ENCODE results near the gene ITPR2. TPM values are rescaled to one million over a fixed set of nuclear protein-coding genes. Genes with fewer than 3 reads are reported as not detected.
"Not testable (repeated sequence)": the region's sequence is repeated elsewhere in the genome, so short reads cannot be mapped to it uniquely, and the experiment has no call there.

Gene ITPR2
- total and polyA plus RNA-seq, 5 experiments from 2014 or later, result 4.6 to 45.9 (median 9.6) TPM

DNA sequence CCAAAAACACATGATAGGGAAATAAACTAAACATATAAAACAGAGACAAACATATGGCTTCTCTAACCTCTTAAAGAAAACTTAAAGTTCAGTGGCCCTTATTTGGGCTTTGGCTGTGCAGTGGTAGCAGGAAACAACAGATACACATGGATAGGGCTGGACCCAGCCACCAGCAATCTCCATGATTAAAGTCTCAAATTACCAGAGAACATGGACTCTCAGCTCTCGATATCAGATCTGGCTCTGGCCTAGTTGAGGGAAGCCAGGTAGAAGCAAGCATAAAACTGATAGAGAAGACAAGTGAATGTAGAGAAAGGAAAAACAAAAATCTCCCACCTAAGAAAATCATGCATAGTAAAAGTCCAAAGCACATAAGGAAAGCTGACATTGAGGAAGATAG, 164.8 kb downstream of the ITPR2 start:
- H3K9me3 Mint-ChIP-seq, result no peaks in the 10 kb centered on the region
- no peak overlapping the region for H3K27ac Mint-ChIP-seq
- H3K27me3 Mint-ChIP-seq, result no peaks in the 10 kb centered on the region
- H3K4me1 Mint-ChIP-seq, result no peaks in the 10 kb centered on the region
- no peak overlapping the region for H3K4me3 Mint-ChIP-seq
- peaks cover 8 to 57% (median 35%) of the 10 kb centered on the region in 3 donors for H3K36me3 Mint-ChIP-seq
- no peak for ATAC-seq
- POLR2A ChIA-PET, result no interaction called here
- no peak for DNase-seq

DNA sequence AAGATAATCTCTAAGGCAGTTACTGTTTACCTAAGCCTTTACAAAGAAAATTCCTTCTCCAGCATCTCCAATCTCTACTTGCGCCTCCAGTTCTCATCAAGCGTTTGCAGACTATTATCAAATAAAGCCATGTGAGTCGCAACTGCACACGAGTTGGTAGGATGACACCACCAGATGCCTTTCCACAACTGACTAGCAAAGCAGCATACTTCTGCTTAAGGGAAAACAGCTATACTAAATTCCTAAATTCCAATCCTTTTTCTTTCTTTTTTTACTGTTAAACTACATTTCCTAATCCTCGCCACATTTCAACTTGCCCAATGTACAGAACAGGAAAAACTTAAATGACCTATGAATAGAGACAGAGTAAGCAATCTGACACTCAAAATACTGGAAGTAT, 166.7 kb downstream of the ITPR2 start:
- H3K9me3 Mint-ChIP-seq, result no peaks in the 10 kb centered on the region
- no peak overlapping the region for H3K4me3 Mint-ChIP-seq
- ATAC-seq (no peak), DNase-seq (no peak)
- H3K4me1 Mint-ChIP-seq, result no peaks in the 10 kb centered on the region
- H3K27me3 Mint-ChIP-seq, result no peaks in the 10 kb centered on the region
- POLR2A ChIA-PET, result no interaction called here
- peaks cover 11 to 66% (median 37%) of the 10 kb centered on the region in 3 donors for H3K36me3 Mint-ChIP-seq
- H3K27ac Mint-ChIP-seq, result no peak overlapping the region

DNA sequence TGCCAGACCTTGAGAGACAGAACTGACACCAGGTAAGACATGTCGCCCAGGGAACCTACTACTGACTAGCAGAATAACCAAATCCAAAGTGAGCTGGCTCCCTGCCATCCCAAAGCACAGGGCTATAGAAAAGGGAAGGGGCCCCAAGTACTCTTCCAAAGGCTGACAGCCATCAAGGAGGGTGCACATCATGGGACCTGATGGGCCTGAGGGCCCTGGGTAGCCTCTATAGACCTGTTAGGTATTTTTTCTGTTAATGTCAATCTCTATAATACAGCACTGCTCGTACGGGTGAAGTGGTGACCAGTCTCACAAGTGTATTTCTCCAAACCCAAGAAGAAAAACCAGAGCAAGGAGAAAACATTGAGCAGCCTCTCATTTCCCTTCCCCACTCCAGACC, 171.6 kb downstream of the ITPR2 start:
- no peak overlapping the region for H3K27ac Mint-ChIP-seq
- peaks cover 27 to 69% (median 51%) of the 10 kb centered on the region in 3 donors for H3K36me3 Mint-ChIP-seq

DNA sequence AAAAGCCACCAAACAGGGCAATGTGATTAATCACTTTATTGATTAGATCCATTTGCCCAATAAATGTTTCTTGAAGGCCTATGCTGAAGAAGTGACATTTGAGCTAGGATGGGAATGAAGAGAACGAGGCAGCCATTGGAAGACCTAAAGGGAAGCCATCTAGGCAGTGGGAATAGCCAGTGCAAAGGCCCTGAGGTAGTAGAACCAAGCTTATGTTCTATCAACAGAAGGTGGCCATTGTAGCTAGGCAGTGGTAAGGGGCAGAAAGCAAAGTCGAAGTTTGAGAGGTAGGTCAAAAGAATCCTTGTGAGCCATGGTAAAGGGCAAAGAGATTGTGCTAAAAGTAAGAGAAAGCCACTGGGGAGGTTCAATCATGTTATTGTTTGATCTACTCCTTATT, 173.1 kb downstream of the ITPR2 start:
- Mint-ChIP-seq H3K4me3 (no peak overlapping the region), H3K4me1 (no peaks in the 10 kb centered on the region), H3K27me3 (no peaks in the 10 kb centered on the region), H3K9me3 (no peaks in the 10 kb centered on the region), H3K27ac (no peak overlapping the region), H3K36me3 (peaks cover 28 to 71% (median 60%) of the 10 kb centered on the region in 3 donors)
- POLR2A ChIA-PET, result no interaction called here
- DNase-seq (no peak), ATAC-seq (no peak)

More for the DNA sequence above, 171.6 kb downstream of the ITPR2 start:
- no peaks in the 10 kb centered on the region for H3K9me3 Mint-ChIP-seq
- no peaks in the 10 kb centered on the region for H3K4me1 Mint-ChIP-seq
- no peak overlapping the region for H3K4me3 Mint-ChIP-seq
- no peak for ATAC-seq
- POLR2A ChIA-PET, result no interaction called here
- H3K27me3 Mint-ChIP-seq, result no peaks in the 10 kb centered on the region
- no peak for DNase-seq

DNA sequence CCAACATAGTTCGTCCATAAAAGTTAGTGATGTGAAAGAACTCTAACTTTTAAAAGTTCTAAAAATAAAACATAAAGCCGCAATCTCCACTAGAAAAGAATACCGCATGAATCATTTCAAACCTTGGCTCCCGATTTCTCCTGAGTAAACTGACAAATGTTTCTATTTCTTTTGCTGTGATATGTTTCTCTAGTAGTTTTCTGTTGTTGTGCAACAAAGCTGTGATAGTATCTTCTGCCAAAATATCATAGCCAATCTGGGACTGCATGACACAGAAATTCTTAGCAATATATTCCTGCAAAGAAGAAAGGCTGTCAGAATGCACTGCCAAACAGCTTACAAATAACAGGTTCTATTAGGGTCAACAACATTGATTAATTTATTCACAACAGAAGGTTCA, 174.0 kb downstream of the ITPR2 start:
- POLR2A ChIA-PET, result no interaction called here
- Mint-ChIP-seq H3K4me1 (no peaks in the 10 kb centered on the region), H3K27ac (no peak overlapping the region), H3K27me3 (no peaks in the 10 kb centered on the region), H3K4me3 (no peak overlapping the region), H3K36me3 (peaks cover 28 to 75% (median 68%) of the 10 kb centered on the region in 3 donors), H3K9me3 (no peaks in the 10 kb centered on the region)
- no peak for DNase-seq
- ATAC-seq, result no peak

DNA sequence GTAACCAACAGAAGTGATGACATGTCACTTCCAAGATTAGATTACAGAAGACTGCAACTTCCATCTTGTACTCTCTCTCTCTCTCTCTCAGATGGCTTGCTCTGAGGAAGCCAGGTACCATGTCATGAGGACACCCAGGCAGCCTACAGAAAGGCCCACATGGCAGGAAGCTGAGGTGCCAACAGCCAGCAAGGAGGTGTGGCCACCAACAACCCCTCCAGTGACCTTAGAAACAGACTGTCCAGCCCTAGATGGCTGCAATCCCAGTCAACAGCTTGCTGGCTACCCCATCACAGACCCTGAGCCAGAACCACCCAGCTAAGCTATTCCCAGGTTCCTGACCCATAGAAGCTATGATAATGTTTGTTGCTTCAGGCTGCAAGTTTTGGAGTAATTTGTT, 178.4 kb downstream of the ITPR2 start:
- Mint-ChIP-seq H3K9me3 (peaks cover 0 to 18% (median 7%) of the 10 kb centered on the region in 9 donors), H3K4me3 (no peak overlapping the region), H3K27ac (peak overlapping the region in 2 of 10 donors; percentile 14 to 72), H3K36me3 (peaks cover 53 to 85% (median 82%) of the 10 kb centered on the region in 3 donors), H3K4me1 (no peaks in the 10 kb centered on the region), H3K27me3 (no peaks in the 10 kb centered on the region)
- ATAC-seq, result no peak
- POLR2A ChIA-PET, result no interaction called here
- DNase-seq, result no peak

DNA sequence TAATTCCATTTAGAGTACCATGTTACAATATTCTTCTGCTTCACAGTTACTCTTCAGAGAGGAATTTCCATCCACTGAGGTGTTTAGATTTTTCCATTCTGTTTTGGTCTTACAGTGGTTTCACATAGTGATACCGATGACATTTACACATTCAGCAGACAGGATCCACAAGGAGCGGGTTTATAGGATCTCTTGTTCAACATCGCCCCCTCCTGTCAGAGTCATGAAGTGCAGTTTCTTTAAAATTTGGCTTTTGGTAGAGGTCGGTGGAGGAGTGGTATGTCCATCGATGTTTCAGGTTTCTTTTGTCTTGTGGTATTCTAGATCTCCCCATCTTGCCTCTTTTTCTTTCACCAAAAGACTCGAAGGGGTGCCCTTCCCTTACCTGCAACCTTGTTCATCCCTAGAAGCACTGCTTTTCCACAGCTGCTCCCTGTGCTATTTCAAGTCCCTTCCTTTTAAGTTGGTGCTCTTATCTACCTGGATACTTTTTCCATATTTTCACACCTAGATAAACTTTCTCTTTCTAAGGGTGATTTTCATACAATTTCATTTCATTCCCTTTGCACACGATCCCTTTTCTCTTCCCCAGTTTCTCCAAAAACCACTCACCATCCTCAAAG, 181.3 kb downstream of the ITPR2 start:
- H3K36me3 Mint-ChIP-seq, result peaks cover 36 to 80% (median 80%) of the 10 kb centered on the region in 3 donors

DNA sequence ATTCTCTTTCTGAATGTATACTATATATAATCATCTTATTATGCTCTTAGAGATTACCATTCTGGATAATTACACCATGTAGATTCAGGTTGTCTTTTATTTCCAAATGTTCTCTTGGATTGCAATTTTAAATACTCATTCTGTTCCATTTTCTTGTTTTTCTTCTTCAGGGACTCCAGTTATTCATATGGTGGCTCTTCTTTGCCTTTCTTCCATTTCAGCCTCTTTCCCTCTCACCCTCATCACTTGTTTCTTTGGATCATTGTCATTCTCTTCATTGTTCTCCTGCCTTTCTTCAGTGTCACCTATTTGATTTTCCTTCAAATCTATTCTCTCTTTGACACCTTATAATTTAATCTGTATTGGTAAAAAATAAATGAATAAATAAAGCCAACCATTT, 182.0 kb downstream of the ITPR2 start:
- H3K27me3 Mint-ChIP-seq, result no peaks in the 10 kb centered on the region
- no peak overlapping the region for H3K4me3 Mint-ChIP-seq
- ATAC-seq (no peak), DNase-seq (no peak)
- no peak overlapping the region for H3K27ac Mint-ChIP-seq
- peaks cover 0 to 18% (median 7%) of the 10 kb centered on the region in 9 donors for H3K9me3 Mint-ChIP-seq
- H3K4me1 Mint-ChIP-seq, result no peaks in the 10 kb centered on the region
- H3K36me3 Mint-ChIP-seq, result peaks cover 35 to 79% (median 78%) of the 10 kb centered on the region in 3 donors
- POLR2A ChIA-PET, result no interaction called here

More for the DNA sequence above, 181.3 kb downstream of the ITPR2 start:
- no peaks in the 10 kb centered on the region for H3K27me3 Mint-ChIP-seq
- peak in 5 of 10 donors; percentile 4 to 17 (median 10) for DNase-seq
- H3K4me3 Mint-ChIP-seq, result no peak overlapping the region
- POLR2A ChIA-PET, result no interaction called here
- H3K9me3 Mint-ChIP-seq, result peaks cover 0 to 18% (median 7%) of the 10 kb centered on the region in 9 donors
- H3K27ac Mint-ChIP-seq, result no peak overlapping the region
- ATAC-seq, result no peak
- H3K4me1 Mint-ChIP-seq, result no peaks in the 10 kb centered on the region

DNA sequence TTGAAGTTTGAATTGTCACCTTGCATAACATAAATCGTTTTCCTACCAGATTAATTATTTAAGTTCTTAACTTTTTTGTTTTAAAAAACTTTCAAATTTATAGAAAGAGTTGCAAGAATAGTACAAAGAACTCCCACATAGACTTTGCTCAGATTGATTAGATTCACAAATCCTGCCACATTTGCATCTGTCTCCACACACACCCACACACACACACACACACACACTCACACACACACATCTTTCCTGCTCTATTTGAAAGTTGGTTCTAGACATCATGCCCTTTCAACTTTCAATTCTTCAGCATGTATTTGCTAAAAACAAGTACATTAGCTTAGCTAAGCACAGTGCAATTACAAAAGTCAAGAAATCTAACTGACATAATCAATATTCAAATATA, 184.0 kb downstream of the ITPR2 start:
- Mint-ChIP-seq H3K36me3 (peaks cover 36 to 63% (median 59%) of the 10 kb centered on the region in 3 donors), H3K27ac (no peak overlapping the region)

DNA sequence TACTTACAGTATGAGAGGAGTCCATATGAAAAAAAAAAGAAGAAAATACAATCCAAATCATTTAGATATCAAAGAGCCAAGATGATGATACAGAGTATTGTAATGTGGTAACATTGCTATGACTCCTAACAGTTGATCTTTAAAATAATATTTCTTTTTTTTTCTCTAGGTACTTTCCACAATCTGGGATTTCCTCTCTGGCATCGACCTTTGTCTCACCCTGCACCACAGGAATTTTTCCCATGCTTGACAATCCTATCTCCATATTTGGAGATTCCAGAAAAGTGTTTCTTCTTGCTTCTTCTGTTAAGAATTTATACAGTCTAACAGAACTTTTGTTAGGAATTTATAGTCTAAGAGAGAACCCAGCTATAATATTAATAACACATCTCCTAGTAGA, 184.4 kb downstream of the ITPR2 start:
- H3K36me3 Mint-ChIP-seq, result peaks cover 35 to 59% (median 57%) of the 10 kb centered on the region in 3 donors
- no peak overlapping the region for H3K4me3 Mint-ChIP-seq
- no peaks in the 10 kb centered on the region for H3K27me3 Mint-ChIP-seq
- no peak for ATAC-seq
- H3K4me1 Mint-ChIP-seq, result no peaks in the 10 kb centered on the region
- DNase-seq, result no peak
- no peak overlapping the region for H3K27ac Mint-ChIP-seq
- H3K9me3 Mint-ChIP-seq, result peaks cover 0 to 18% (median 7%) of the 10 kb centered on the region in 9 donors
- POLR2A ChIA-PET, result no interaction called here

More for the DNA sequence above, 184.0 kb downstream of the ITPR2 start:
- DNase-seq, result no peak
- POLR2A ChIA-PET, result no interaction called here
- no peak for ATAC-seq
- H3K4me3 Mint-ChIP-seq, result no peak overlapping the region
- no peaks in the 10 kb centered on the region for H3K27me3 Mint-ChIP-seq
- H3K9me3 Mint-ChIP-seq, result peaks cover 0 to 18% (median 7%) of the 10 kb centered on the region in 9 donors
- no peaks in the 10 kb centered on the region for H3K4me1 Mint-ChIP-seq

DNA sequence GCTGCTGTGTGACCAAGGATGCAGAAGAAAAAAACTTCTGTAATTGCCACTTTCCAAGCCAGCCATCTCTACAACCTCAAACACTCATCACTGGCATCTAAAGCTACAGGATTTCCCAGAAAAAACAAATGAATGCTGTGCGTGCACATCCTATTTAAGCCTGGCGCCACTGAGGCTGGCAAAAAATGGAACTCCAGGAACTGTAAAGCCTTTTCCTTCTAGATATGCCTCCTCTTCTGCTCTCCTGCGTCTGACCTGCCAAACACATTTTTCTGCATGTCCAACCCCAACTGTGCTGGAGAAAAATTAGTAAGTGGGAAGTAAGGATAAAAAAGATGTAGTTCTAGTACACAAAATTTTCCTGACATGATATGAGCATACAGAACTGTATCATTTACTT, 184.9 kb downstream of the ITPR2 start:
- Mint-ChIP-seq H3K9me3 (peaks cover 0 to 18% (median 7%) of the 10 kb centered on the region in 9 donors), H3K36me3 (peaks cover 34 to 54% (median 53%) of the 10 kb centered on the region in 3 donors), H3K27ac (no peak overlapping the region), H3K4me3 (no peak overlapping the region), H3K4me1 (no peaks in the 10 kb centered on the region), H3K27me3 (no peaks in the 10 kb centered on the region)
- POLR2A ChIA-PET, result no interaction called here
- ATAC-seq (no peak), DNase-seq (no peak)

DNA sequence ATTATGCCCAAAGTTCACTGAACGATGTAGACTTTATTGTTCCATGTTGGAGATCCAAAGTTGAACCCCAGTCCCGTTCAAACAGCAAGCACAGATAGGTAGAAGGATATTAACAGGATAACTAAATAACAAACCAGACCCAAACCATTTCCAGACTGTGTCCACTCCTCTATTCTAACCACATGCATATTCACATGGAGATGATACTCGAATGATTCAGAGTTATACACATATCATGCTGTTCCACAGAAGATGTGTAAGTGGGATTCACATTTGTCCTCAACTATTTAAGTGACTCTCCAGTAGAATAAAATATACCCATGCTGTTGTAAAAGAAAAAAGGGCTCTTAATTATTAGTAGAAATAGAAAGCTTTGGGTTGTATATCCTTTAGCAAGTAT, 185.9 kb downstream of the ITPR2 start:
- Mint-ChIP-seq H3K4me1 (no peaks in the 10 kb centered on the region), H3K27ac (no peak overlapping the region), H3K36me3 (peaks cover 25 to 44% (median 43%) of the 10 kb centered on the region in 3 donors), H3K27me3 (no peaks in the 10 kb centered on the region), H3K9me3 (peaks cover 0 to 14% (median 3%) of the 10 kb centered on the region in 9 donors), H3K4me3 (no peak overlapping the region)
- DNase-seq (no peak), ATAC-seq (no peak)
- POLR2A ChIA-PET, result no interaction called here

DNA sequence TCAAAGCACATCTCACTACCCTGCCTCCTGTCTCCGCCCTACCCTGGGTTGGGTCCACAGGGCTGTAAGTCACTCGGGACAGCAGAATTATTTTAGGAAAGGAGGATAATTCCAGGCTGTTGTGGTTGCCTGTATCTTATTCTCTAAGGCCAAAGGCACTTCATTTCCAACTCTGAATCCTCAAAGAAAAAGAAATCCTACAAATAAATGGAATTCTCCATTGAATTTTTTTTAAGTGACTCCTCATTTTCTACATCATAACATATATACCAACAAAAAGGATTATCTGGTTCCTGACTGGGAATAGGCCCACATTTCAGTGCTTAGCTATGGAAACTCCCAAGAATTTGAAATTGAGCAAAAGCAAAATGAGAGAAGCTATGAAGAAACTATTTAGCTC, 186.4 kb downstream of the ITPR2 start:
- POLR2A ChIA-PET, result no interaction called here
- ATAC-seq (no peak), DNase-seq (no peak)
- Mint-ChIP-seq H3K27me3 (no peaks in the 10 kb centered on the region), H3K36me3 (peaks cover 22 to 39% (median 38%) of the 10 kb centered on the region in 3 donors), H3K9me3 (peaks cover 0 to 9% (median 0%) of the 10 kb centered on the region in 9 donors), H3K4me3 (no peak overlapping the region), H3K27ac (no peak overlapping the region), H3K4me1 (no peaks in the 10 kb centered on the region)

DNA sequence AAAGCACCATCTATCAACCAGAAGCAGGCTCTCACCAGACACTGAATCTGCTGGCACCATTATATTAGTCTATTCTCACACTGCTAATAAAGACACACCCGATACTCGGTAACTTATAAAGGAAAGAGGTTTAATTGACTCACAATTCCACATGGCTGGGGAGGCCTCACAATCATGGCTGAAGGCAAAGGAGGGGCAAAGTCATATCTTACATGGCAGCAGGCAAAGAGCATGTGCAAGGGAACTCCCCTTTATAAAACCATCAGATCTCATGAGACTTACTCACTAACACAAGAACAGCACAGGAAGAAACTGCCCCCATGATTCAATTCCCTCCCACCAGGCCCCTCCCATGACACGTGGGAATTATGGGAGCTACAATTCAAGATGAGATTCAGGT, 188.6 kb downstream of the ITPR2 start:
- H3K27ac Mint-ChIP-seq, H3K9me3 Mint-ChIP-seq, ATAC-seq, H3K4me3 Mint-ChIP-seq, DNase-seq, H3K27me3 Mint-ChIP-seq, POLR2A ChIA-PET, H3K4me1 Mint-ChIP-seq: not testable (repeated sequence)
- peaks cover 17 to 29% (median 23%) of the 10 kb centered on the region in 3 donors for H3K36me3 Mint-ChIP-seq
